Measurements from ENCODE around the gene BIN1.

DNA sequence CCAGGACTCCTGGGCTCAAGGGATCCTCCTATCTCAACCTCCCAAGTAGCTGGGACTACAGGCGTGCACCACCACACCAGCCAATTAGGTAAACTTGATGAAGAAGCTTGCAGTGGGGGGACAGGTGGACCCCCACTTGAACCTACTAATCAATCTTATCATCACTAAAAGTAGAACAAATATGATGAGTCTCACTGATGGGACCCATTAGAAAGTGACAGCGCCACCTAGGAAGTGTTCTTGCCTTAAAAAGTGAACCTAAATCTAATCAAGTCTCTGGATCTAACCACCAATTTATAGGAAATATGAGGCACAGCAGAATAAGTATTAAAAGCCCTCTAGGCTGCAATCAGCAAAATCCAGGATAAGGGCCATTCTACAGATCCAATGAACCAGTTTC is 79.2 kb downstream of the BIN1 start:
- TF ChIP-seq, protein P1, sequence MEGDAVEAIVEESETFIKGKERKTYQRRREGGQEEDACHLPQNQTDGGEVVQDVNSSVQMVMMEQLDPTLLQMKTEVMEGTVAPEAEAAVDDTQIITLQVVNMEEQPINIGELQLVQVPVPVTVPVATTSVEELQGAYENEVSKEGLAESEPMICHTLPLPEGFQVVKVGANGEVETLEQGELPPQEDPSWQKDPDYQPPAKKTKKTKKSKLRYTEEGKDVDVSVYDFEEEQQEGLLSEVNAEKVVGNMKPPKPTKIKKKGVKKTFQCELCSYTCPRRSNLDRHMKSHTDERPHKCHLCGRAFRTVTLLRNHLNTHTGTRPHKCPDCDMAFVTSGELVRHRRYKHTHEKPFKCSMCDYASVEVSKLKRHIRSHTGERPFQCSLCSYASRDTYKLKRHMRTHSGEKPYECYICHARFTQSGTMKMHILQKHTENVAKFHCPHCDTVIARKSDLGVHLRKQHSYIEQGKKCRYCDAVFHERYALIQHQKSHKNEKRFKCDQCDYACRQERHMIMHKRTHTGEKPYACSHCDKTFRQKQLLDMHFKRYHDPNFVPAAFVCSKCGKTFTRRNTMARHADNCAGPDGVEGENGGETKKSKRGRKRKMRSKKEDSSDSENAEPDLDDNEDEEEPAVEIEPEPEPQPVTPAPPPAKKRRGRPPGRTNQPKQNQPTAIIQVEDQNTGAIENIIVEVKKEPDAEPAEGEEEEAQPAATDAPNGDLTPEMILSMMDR (IDR thresholded peaks at IDR 0.05) = peak; percentile 54
- TF ChIP-seq POLR2AphosphoS5 (IDR thresholded peaks at IDR 0.05; ENCODE audit: low read depth, low read length) (no peak), TCF7L2 (IDR thresholded peaks at IDR 0.05; ENCODE audit: low read depth, low read length) (no peak), REST (IDR thresholded peaks at IDR 0.05; ENCODE audit: insufficient read depth in 1 of 2, low read depth in 2 of 2, low read length in 1 of 2) (no peak)

Data from Panc1 (cell line).